B cell (primary cell): ENCODE results near the gene BACH2.

ENCODE experiments used
- CTCF ChIP-seq: fragments of 200-600 bp; IDR thresholded peaks from one replicate; pipeline ENCODE4 v1.8.0; 2022; ENCODE audit warnings: antibody characterized with exemption, mild to moderate bottlenecking
- EZH2 ChIP-seq: IDR thresholded peaks from 2 replicates; pipeline ENCODE4 v1.6.1; 2012; ENCODE audit warnings: borderline replicate concordance, low read depth, mild to moderate bottlenecking, moderate library complexity, low read length; ENCODE audit not compliant: insufficient read depth, poor library complexity, severe bottlenecking

GRCh38 chr6:90227213-90227612 is 69.4 kb downstream of the BACH2 start:
- no peak for TF ChIP-seq CTCF
- TF ChIP-seq EZH2, result no peak
